ENCODE data around the gene SEMA6B. TPM values are rescaled to one million over a fixed set of nuclear protein-coding genes. Genes with fewer than 3 reads are reported as not detected.
A peak's percentile ranks its signal among the peaks of the same experiment; 100 is the strongest.
"Not testable (repeated sequence)": the region's sequence is repeated elsewhere in the genome, so short reads cannot be mapped to it uniquely, and the experiment has no call there.

The SEMA6B gene
- total RNA-seq, 4 donors from 2014 or later: 3.7 to 22.5 (median 14.2) TPM

- peak overlapping the region in 2 of 4 donors; percentile 22 to 29 for H3K4me3 ChIP-seq
- 2% methylated on average over 19 of the region's 32 CpGs for WGBS
- no peak for DNase-seq (ENCODE audit: extremely low spot score)
- H3K9me3 ChIP-seq: no peaks in the 10 kb centered on the region
- intact Hi-C loops (cut with DNase I): no loop called here
- no peak for TF ChIP-seq CTCF (IDR thresholded peaks at IDR 0.05)
- no peak for TF ChIP-seq EP300 (IDR thresholded peaks at IDR 0.05)
- no peak for TF ChIP-seq POLR2AphosphoS5 (IDR thresholded peaks at IDR 0.05)
- TF ChIP-seq POLR2A (IDR thresholded peaks at IDR 0.05; ENCODE audit: low read depth): no peak
- no peak overlapping the region for H3K27ac ChIP-seq (replicated peaks in 1 of 4)
- H3K36me3 ChIP-seq: no peaks in the 10 kb centered on the region
- H3K27me3 ChIP-seq: peaks cover 0 to 93% (median 35%) of the 10 kb centered on the region in 4 donors
- peaks cover 0 to 18% (median 17%) of the 10 kb centered on the region in 4 donors for H3K4me1 ChIP-seq
Measured at GRCh38 chr19:4597975-4598671, 38.6 kb upstream of the SEMA6B start.

GRCh38 chr19:4597278-4597974 is 37.9 kb upstream of the SEMA6B start:
- H3K4me3 ChIP-seq: peak overlapping the region in 2 of 4 donors; percentile 16 to 22
- intact Hi-C loops (cut with DNase I): no loop called here

GRCh38 chr19:4596033-4596904 is 36.8 kb upstream of the SEMA6B start:
- Histone ChIP-seq H3K36me3 (no peaks in the 10 kb centered on the region), H3K27me3 (peaks cover 0 to 93% (median 35%) of the 10 kb centered on the region in 4 donors), H3K4me3 (no peak overlapping the region), H3K4me1 (peaks cover 0 to 18% (median 17%) of the 10 kb centered on the region in 4 donors), H3K9me3 (no peaks in the 10 kb centered on the region), H3K27ac (replicated peaks in 1 of 4) (no peak overlapping the region)
- DNase-seq (ENCODE audit: extremely low spot score): no peak
- WGBS: 54% methylated on average over 16 of the region's 21 CpGs
- intact Hi-C loops (cut with DNase I): no loop called here
- TF ChIP-seq CTCF (IDR thresholded peaks at IDR 0.05) (no peak), EP300 (IDR thresholded peaks at IDR 0.05) (no peak)

More at GRCh38 chr19:4597278-4597974, 37.9 kb upstream of the SEMA6B start:
- no peaks in the 10 kb centered on the region for H3K36me3 ChIP-seq
- no peak overlapping the region for H3K27ac ChIP-seq (replicated peaks in 1 of 4)
- no peak for TF ChIP-seq POLR2AphosphoS5 (IDR thresholded peaks at IDR 0.05)
- TF ChIP-seq CTCF (IDR thresholded peaks at IDR 0.05): no peak
- TF ChIP-seq EP300 (IDR thresholded peaks at IDR 0.05): no peak
- no peak for TF ChIP-seq POLR2A (IDR thresholded peaks at IDR 0.05; ENCODE audit: low read depth)
- DNase-seq (ENCODE audit: extremely low spot score): no peak
- WGBS: 18% methylated on average over 16 of the region's 27 CpGs
- peaks cover 0 to 18% (median 17%) of the 10 kb centered on the region in 4 donors for H3K4me1 ChIP-seq
- H3K9me3 ChIP-seq: no peaks in the 10 kb centered on the region
- peaks cover 0 to 93% (median 35%) of the 10 kb centered on the region in 4 donors for H3K27me3 ChIP-seq

- H3K4me3 ChIP-seq; H3K27ac ChIP-seq (replicated peaks in 1 of 4); H3K9me3 ChIP-seq; DNase-seq (ENCODE audit: extremely low spot score); intact Hi-C loops (cut with DNase I); H3K36me3 ChIP-seq: not testable (repeated sequence)
- Histone ChIP-seq H3K27me3 (peaks cover 0 to 93% (median 32%) of the 10 kb centered on the region in 4 donors), H3K4me1 (peaks cover 0 to 18% (median 17%) of the 10 kb centered on the region in 4 donors)
- 95% methylated on average over 9 of the region's 9 CpGs for WGBS
Measured at GRCh38 chr19:4595158-4595557, 35.7 kb upstream of the SEMA6B start.

GRCh38 chr19:4594201-4594600 is 34.7 kb upstream of the SEMA6B start:
- TF ChIP-seq EP300 (IDR thresholded peaks at IDR 0.05) (no peak), CTCF (IDR thresholded peaks at IDR 0.05) (no peak), POLR2AphosphoS5 (IDR thresholded peaks at IDR 0.05) (no peak), POLR2A (IDR thresholded peaks at IDR 0.05; ENCODE audit: low read depth) (no peak)
- DNase-seq (ENCODE audit: extremely low spot score): no peak
- intact Hi-C loops (cut with DNase I): no loop called here
- Histone ChIP-seq H3K27me3 (peaks cover 0 to 89% (median 24%) of the 10 kb centered on the region in 4 donors), H3K27ac (replicated peaks in 1 of 4) (no peak overlapping the region), H3K4me3 (no peak overlapping the region), H3K9me3 (no peaks in the 10 kb centered on the region), H3K4me1 (peaks cover 0 to 18% (median 17%) of the 10 kb centered on the region in 4 donors), H3K36me3 (no peaks in the 10 kb centered on the region)
- WGBS: 76% methylated on average over 9 of the region's 9 CpGs

Data from esophagus muscularis mucosa (tissue), 4 donors.